OCI-LY7 (cell line): ENCODE measurements around the gene TRIM71.

ENCODE experiments used
- EZH2phosphoT487 ChIP-seq: fragments of 200-600 bp; sonication (generic); IDR thresholded peaks from 2 replicates; pipeline ENCODE4 v1.6.1; 2018; ENCODE audit warnings: low read depth, borderline replicate concordance, mild to moderate bottlenecking, mixed run types, antibody characterized with exemption, low read length, moderate library complexity, mixed read lengths
- TF ChIP-seq, protein P1 (sequence below): fragments of 200-600 bp; sonication (generic); conservative IDR thresholded peaks from 2 replicates; pipeline ENCODE4 v1.5.1; 2014; ENCODE audit warnings: mild to moderate bottlenecking, antibody characterized with exemption, low read length, moderate library complexity, mixed read lengths

DNA sequence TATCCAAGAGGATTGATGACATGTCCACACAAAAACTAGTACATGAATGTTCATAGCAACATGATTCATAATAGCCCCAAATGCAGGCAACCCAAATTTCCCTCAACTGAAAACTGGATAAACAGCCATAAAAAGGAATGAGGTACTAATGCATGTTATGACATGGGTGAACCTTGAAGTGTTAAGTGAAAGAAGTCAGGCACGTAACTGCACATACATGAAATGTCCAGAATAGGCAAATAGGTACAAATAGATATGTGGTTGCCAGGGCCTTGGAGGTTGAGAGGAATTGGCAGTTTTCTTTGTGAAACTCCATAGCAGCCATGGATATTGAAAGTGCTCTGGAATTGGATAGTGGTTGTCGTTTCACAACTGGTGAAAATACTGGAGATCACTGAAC lies 81.5 kb downstream of the TRIM71 start:
- TF ChIP-seq, protein P1, sequence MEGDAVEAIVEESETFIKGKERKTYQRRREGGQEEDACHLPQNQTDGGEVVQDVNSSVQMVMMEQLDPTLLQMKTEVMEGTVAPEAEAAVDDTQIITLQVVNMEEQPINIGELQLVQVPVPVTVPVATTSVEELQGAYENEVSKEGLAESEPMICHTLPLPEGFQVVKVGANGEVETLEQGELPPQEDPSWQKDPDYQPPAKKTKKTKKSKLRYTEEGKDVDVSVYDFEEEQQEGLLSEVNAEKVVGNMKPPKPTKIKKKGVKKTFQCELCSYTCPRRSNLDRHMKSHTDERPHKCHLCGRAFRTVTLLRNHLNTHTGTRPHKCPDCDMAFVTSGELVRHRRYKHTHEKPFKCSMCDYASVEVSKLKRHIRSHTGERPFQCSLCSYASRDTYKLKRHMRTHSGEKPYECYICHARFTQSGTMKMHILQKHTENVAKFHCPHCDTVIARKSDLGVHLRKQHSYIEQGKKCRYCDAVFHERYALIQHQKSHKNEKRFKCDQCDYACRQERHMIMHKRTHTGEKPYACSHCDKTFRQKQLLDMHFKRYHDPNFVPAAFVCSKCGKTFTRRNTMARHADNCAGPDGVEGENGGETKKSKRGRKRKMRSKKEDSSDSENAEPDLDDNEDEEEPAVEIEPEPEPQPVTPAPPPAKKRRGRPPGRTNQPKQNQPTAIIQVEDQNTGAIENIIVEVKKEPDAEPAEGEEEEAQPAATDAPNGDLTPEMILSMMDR: no peak
- no peak for TF ChIP-seq EZH2phosphoT487
